GM21515 (cell line): ENCODE data around the gene C12orf50.
"Not testable (repeated sequence)": the region's sequence is repeated elsewhere in the genome, so short reads cannot be mapped to it uniquely, and the experiment has no call there.

Experiments used
- ATAC-seq: cut with Tn5 transposase; IDR thresholded peaks from one replicate; pipeline ENCODE4 v1.9.1; 2021; ENCODE audit not compliant: unreplicated experiment

The C12orf50 gene

GRCh38 chr12:88029093-88029665, at the start of gene C12orf50:
TSS of gene C12orf50 (minus strand) at chr12:88029401. CDS start at chr12:88026962, 2,439 bp downstream.
- ATAC-seq, result no peak

GRCh38 chr12:88067301-88067700, 38.1 kb upstream of the C12orf50 start:
- no peak for ATAC-seq

DNA sequence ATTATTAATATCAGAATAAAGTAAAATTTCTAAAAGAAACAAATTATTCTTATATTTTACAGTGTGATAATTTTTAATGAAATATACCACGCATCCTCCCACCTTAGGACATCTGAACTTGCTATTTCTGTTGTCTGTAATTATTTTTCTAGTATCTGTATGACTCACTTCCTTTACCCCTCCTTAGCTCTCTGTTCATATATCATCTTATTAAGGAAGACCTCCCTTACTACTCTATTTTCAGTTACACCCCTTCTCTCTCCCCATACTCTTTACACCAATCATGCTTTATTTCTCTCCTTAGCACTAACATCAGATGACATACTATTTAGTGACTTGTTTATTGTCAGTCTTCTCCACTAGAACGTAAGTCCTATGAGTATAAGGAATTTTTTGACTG, 34.2 kb upstream of the C12orf50 start:
- peak; percentile 88 for ATAC-seq

GRCh38 chr12:88062474-88062873, 33.3 kb upstream of the C12orf50 start:
- peak; percentile 74 for ATAC-seq

DNA sequence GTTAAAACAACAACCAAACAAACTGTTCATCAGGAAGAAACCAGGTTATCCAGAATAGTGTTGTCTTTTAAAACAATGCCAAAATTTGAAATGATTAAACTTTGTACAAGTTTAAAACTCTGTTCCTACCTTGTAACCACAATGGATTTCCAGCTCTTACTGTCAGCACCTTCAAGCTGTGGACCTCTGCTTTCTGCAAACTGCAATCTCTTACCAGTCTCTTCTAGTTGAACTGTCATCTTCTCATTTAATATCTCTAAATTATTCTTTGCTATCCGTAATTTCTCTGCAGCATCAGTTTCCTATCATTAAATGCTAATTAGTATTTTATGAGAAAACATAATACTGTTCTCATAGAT, 29.5 kb upstream of the C12orf50 start:
- no peak for ATAC-seq

GRCh38 chr12:88057994-88058718, 29.0 kb upstream of the C12orf50 start:
- ATAC-seq, result no peak

DNA sequence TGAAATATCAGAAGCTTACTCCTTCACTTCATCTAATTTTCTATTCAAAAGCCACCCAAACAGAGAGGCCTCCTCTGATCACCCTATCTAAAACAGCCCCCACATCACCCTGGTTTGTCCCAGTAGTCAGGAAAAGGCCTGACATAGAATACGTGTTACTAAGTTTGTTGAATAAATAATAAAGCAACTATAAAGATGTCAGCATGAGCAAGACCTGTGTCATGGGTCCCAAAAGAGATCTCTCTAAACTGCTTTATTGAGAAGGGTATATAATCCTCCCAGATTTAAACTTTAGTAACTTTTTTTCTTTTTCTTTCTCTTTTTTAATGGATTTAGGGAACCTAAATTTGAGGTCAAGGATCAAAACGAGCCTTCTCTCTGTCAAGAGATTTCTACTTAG, 27.4 kb upstream of the C12orf50 start:
- ATAC-seq, result no peak

- ATAC-seq, result no peak
Measured at GRCh38 chr12:88052686-88053085, 23.5 kb upstream of the C12orf50 start.

- no peak for ATAC-seq
Measured at GRCh38 chr12:88044035-88044434, 14.8 kb upstream of the C12orf50 start.

- ATAC-seq, result no peak
Measured at GRCh38 chr12:88037770-88038169, 8.6 kb upstream of the C12orf50 start.

GRCh38 chr12:88036353-88036965, 7.3 kb upstream of the C12orf50 start:
- ATAC-seq, result no peak

DNA sequence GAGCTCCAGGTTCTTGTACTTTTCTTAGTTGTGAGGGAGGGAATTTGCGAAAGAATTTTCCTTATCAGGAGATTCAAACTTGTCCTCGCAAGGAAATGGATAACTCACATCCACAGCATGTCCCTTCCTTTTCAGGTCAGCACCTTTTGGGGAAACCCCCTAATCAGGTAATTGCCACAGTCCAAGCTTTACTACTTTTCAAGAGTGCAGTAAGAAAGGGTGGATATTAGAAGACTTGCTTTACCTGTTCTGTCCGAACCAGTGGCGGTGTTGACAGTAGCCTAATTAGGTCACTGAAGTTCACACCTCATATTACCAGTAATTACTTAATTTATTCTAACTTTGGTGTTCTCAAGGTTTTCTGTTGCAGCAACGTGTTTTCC, 6.7 kb upstream of the C12orf50 start:
- peak; percentile 15 for ATAC-seq

- peak; percentile 100 for ATAC-seq
Measured at GRCh38 chr12:88035271-88035906, 6.2 kb upstream of the C12orf50 start.

DNA sequence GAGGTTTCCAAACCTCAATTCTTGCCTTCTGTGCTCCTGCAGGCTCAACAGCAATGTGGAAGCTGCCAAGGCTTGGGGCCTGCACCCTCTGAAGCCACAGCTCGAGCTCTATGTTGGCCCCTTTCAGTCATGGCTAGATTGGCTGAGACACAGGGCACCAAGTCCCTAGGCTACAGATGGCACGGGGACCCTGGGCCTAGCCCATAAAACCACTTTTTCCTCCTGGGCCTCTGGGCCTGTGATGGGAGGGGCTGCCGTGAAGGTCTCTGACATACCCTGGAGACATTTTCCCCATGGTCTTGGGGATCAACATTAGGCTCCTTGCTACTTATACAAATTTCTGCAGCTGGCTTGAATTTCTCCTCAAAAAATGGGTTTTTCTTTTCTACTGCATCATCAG, 2.0 kb upstream of the C12orf50 start:
- ATAC-seq, result not testable (repeated sequence)

GRCh38 chr12:88026196-88026595, 3.0 kb downstream of the C12orf50 start:
- no peak for ATAC-seq

DNA sequence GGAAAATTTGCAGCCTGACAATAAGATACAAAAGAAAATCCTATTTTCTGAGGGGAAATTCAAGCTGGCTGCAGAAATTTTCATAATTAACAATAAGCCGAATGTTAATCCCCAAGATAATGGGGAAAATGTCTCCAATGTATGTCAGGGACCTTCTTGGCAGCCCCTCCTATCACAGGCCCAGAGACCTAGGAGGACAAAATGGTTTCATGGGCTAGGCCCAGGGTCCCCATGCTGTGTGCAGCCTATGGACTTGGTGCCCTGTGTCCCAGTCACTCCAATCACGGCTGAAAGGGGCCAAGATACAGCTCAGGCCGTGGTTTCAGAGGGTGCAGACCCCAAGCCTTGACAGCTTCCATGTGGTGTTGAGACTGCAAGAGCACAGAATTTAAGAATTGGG, 11.2 kb downstream of the C12orf50 start:
- no peak for ATAC-seq

GRCh38 chr12:88015825-88016224, 13.4 kb downstream of the C12orf50 start:
- no peak for ATAC-seq

GRCh38 chr12:88011755-88012154, 17.4 kb downstream of the C12orf50 start:
- ATAC-seq, result no peak

GRCh38 chr12:88006351-88006750, 22.9 kb downstream of the C12orf50 start:
- no peak for ATAC-seq

DNA sequence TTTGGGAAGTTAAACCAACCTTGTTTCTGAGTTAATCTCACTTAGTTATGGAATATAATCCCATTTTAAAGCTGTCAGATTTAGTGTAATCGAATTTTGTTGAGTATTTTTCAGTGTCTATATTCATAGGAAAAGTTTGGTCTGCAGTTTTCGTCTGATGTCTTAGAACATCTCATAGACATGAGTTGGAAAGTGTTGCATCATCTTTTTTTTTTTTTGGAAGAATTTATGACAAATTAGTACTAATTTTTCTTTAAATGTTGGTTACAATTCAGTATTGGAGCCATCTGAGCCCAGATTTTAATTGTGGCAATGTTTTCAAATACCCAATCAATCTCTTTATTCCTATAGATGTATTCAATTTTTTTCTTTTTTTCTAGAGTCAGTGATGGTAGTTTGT, 27.9 kb downstream of the C12orf50 start:
- ATAC-seq, result no peak

- ATAC-seq, result peak; percentile 93
Measured at GRCh38 chr12:87995581-87996178, 33.5 kb downstream of the C12orf50 start.

DNA sequence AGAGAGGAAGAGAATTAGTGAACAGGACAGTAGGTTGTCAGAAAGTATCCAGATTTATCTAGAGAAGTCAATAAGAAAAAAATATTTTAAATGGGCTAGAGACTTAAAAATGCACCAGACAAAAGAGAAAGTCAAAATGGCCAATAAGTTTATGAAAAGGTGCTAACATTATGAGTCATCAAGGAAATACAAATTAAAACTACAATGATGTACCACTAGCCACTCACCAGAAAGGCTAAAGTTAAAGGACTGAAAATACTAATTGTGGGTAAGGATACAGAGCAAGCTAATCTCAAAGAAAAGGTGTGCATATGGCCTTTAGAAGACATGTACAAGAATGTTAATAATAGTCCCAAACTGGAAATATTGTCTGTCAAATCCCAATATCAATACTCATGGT, 37.7 kb downstream of the C12orf50 start:
- ATAC-seq, result no peak
